CD14-positive monocyte (primary cell): ENCODE measurements around the gene PIK3R1. TPM values are rescaled to one million over a fixed set of nuclear protein-coding genes. Genes with fewer than 3 reads are reported as not detected.

Experiments
- DNase-seq, 3 donors: peaks; one replicate each; pipeline ENCODE4 v3.0.0-alpha.2; 2011 to 2022
- H2AFZ ChIP-seq: 2 replicates; pipeline ENCODE4 v1.6.0; 2012; ENCODE audit warnings: mild to moderate bottlenecking, low read depth, low read length, inconsistent platforms; ENCODE audit not compliant: insufficient read depth, poor library complexity, severe bottlenecking
- H3K27ac ChIP-seq, 2 donors: 1 replicate in 1 of 2; 2 replicates in 1 of 2; pipeline ENCODE4 v1.5.1; 2012 to 2013; ENCODE audit warnings: low read length in 2 of 2, control low read depth in 1 of 2, inconsistent platforms in 1 of 2, low read depth in 1 of 2, mild to moderate bottlenecking in 1 of 2
- H3K27me3 ChIP-seq, 2 donors: one replicate each; pipeline versions ENCODE4 v1.6.0 to v1.6.1; 2011 to 2013; ENCODE audit warnings: low read length in 2 of 2; ENCODE audit not compliant: control insufficient read depth in 2 of 2, insufficient read depth in 2 of 2
- H3K36me3 ChIP-seq, 2 donors: replicated peaks in 1 of 2; 1 replicate in 1 of 2; 2 replicates in 1 of 2; pipeline versions ENCODE4 v1.5.1 to v1.6.1; 2012 to 2013; ENCODE audit warnings: low read length in 2 of 2, control low read depth in 1 of 2, inconsistent platforms in 1 of 2, mild to moderate bottlenecking in 1 of 2; ENCODE audit not compliant: insufficient read depth in 2 of 2, control insufficient read depth in 1 of 2
- H3K4me1 ChIP-seq, 2 donors: 1 replicate in 1 of 2; 2 replicates in 1 of 2; pipeline versions ENCODE4 v1.5.1 to v1.6.1; 2012 to 2013; ENCODE audit warnings: low read length in 2 of 2, control low read depth in 1 of 2, inconsistent platforms in 1 of 2, mild to moderate bottlenecking in 1 of 2, moderate library complexity in 1 of 2; ENCODE audit not compliant: insufficient read depth in 2 of 2, control insufficient read depth in 1 of 2
- H3K4me2 ChIP-seq: replicated peaks from 2 replicates; pipeline ENCODE3; 2012; ENCODE audit warnings: low read length, moderate library complexity, mild to moderate bottlenecking; ENCODE audit not compliant: poor library complexity, severe bottlenecking; ENCODE audit errors: extremely low read depth
- H3K4me3 ChIP-seq, 3 experiments: fragments of 200-600 bp in 1 of 3; sonication (generic) in 1 of 3; replicated peaks in 1 of 3; 1 replicate in 2 of 3; 2 replicates in 1 of 3; pipeline ENCODE4 v1.5.1; 2011 to 2013; ENCODE audit warnings: low read length in 3 of 3, mild to moderate bottlenecking in 3 of 3, control low read depth in 2 of 3, low read depth in 2 of 3, inconsistent platforms in 1 of 3, moderate library complexity in 1 of 3
- H3K79me2 ChIP-seq: 2 replicates; pipeline ENCODE4 v1.6.0; 2012; ENCODE audit warnings: mild to moderate bottlenecking, control low read depth, inconsistent platforms, low read length, moderate library complexity; ENCODE audit not compliant: insufficient read depth
- H3K9ac ChIP-seq: 2 replicates; pipeline ENCODE4 v1.6.0; 2017; ENCODE audit warnings: low read length, mild to moderate bottlenecking; ENCODE audit not compliant: insufficient read depth, poor library complexity, severe bottlenecking
- H3K9me3 ChIP-seq, 2 donors: replicated peaks in 1 of 2; 1 replicate in 1 of 2; 2 replicates in 1 of 2; pipeline versions ENCODE4 v1.5.1 to v1.6.1; 2012 to 2013; ENCODE audit warnings: low read length in 2 of 2, control low read depth in 1 of 2; ENCODE audit not compliant: control insufficient read depth in 1 of 2, insufficient read depth in 1 of 2
- H4K20me1 ChIP-seq: 2 replicates; pipeline ENCODE4 v1.6.0; 2012; ENCODE audit warnings: mild to moderate bottlenecking, low read length, control low read depth, moderate library complexity; ENCODE audit not compliant: insufficient read depth
- H3K27ac Mint-ChIP-seq, 7 donors: one replicate each; pipeline ENCODE4 v1.8.0; 2020; ENCODE audit warnings: mild to moderate bottlenecking in 7 of 7, mixed read lengths in 7 of 7, moderate library complexity in 6 of 7, inconsistent platforms in 2 of 7
- H3K27me3 Mint-ChIP-seq, 3 donors: one replicate each; pipeline ENCODE4 v1.8.0; 2021 to 2022; ENCODE audit warnings: low read depth in 3 of 3, mild to moderate bottlenecking in 3 of 3, mixed read lengths in 3 of 3, moderate library complexity in 3 of 3, inconsistent platforms in 1 of 3
- H3K36me3 Mint-ChIP-seq, 2 donors: one replicate each; pipeline ENCODE4 v1.8.0; 2020; ENCODE audit warnings: mixed read lengths in 2 of 2, inconsistent platforms in 1 of 2, mild to moderate bottlenecking in 1 of 2
- H3K4me1 Mint-ChIP-seq: one replicate; pipeline ENCODE4 v1.8.0; 2020; ENCODE audit warnings: mild to moderate bottlenecking, mixed read lengths
- H3K4me3 Mint-ChIP-seq, 2 donors: one replicate each; pipeline ENCODE4 v1.8.0; 2020; ENCODE audit warnings: mild to moderate bottlenecking in 2 of 2, mixed read lengths in 2 of 2, moderate library complexity in 1 of 2
- H3K9me3 Mint-ChIP-seq, 7 donors: one replicate each; pipeline ENCODE4 v1.8.0; 2020 to 2022; ENCODE audit warnings: mixed read lengths in 7 of 7, mild to moderate bottlenecking in 6 of 7, moderate library complexity in 6 of 7, inconsistent platforms in 2 of 7
- WGBS: methylation state at CpG from one replicate; pipeline ENCODE4 v1.1.5; 2013; ENCODE audit warnings: missing lambda C conversion rate; ENCODE audit not compliant: insufficient coverage; 5-methylcytosine and 5-hydroxymethylcytosine counted together
- intact Hi-C, 2 donors: fragments of 100-400 bp; cut with micrococcal nuclease; formaldehyde crosslinking; loops; one replicate each; pipeline versions ENCODE4 v1.15.0 to v1.15.1; 2023
- polyA plus RNA-seq, 3 donors: library from polyadenylated mRNA; depleted of rRNA in 1 of 3; unstranded in 2 of 3; stranded (reverse) in 1 of 3; fragments of 300-500 nt in 2 of 3; fragments of >200 nt in 1 of 3; fragmentation: Illumina TruSeq in 2 of 3; gene quantifications; 1 replicate in 2 of 3; 2 replicates in 1 of 3; pipeline ENCODE4 v1.2.3, GENCODE V29; 2012 to 2021
- TF ChIP-seq, protein P1 (sequence below): fragments of 200-600 bp; IDR thresholded peaks from one replicate; pipeline ENCODE4 v1.8.0; 2022; ENCODE audit warnings: antibody characterized with exemption, mild to moderate bottlenecking

Gene PIK3R1
- polyA plus RNA-seq, 3 donors, result 9.5 to 25.5 (median 10.5) TPM

DNA sequence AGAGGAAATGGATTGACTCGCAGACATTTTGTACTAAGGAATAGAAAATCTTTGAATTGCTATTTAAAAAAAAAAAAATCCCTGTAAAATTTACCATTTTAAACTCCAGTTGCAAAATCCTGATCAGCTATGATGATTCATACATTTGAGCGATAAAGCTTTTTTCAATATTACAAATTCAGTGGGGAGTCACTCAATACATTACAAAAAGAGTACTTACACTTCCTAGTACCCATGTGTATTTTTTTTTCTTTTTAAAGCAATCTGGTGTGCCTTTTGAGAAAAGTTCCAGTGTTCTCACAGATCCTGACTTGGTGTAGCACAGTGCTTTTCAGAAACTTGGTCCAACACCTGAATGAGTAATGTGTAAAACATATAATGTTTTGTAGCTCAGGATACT is 54.3 kb downstream of the PIK3R1 start:
- Histone ChIP-seq H3K79me2 (peaks cover 93% of the 10 kb centered on the region), H3K9me3 (no peaks in the 10 kb centered on the region), H2AFZ (no peak overlapping the region), H4K20me1 (peaks cover 94% of the 10 kb centered on the region), H3K4me3 (no peak overlapping the region), H3K36me3 (peaks cover 10 to 22% of the 10 kb centered on the region in 2 donors), H3K9ac (no peak overlapping the region), H3K4me2 (no peak overlapping the region), H3K27me3 (no peaks in the 10 kb centered on the region), H3K4me1 (peaks cover 29 to 46% of the 10 kb centered on the region in 2 donors), H3K27ac (peak overlapping the region in 1 of 2 donors; percentile 38)
- TF ChIP-seq, protein P1, sequence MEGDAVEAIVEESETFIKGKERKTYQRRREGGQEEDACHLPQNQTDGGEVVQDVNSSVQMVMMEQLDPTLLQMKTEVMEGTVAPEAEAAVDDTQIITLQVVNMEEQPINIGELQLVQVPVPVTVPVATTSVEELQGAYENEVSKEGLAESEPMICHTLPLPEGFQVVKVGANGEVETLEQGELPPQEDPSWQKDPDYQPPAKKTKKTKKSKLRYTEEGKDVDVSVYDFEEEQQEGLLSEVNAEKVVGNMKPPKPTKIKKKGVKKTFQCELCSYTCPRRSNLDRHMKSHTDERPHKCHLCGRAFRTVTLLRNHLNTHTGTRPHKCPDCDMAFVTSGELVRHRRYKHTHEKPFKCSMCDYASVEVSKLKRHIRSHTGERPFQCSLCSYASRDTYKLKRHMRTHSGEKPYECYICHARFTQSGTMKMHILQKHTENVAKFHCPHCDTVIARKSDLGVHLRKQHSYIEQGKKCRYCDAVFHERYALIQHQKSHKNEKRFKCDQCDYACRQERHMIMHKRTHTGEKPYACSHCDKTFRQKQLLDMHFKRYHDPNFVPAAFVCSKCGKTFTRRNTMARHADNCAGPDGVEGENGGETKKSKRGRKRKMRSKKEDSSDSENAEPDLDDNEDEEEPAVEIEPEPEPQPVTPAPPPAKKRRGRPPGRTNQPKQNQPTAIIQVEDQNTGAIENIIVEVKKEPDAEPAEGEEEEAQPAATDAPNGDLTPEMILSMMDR, result no peak
- Mint-ChIP-seq H3K4me3 (no peak overlapping the region), H3K27ac (peak overlapping the region in 1 of 7 donors; percentile 54), H3K4me1 (peaks cover 50% of the 10 kb centered on the region), H3K36me3 (peaks cover 20 to 22% of the 10 kb centered on the region in 2 donors), H3K9me3 (no peaks in the 10 kb centered on the region), H3K27me3 (no peaks in the 10 kb centered on the region)
- no CpG with 5 or more reads among the region's 2 CpGs for WGBS
- intact Hi-C loops, result loop anchor here in 1 of 2 donors (5.0 kb wide), 1 partner anchor 1023 kb away; no protein-coding TSS in a partner anchor
- DNase-seq, result no peak

- Mint-ChIP-seq H3K4me1 (peaks cover 43% of the 10 kb centered on the region), H3K27ac (peak overlapping the region in 4 of 7 donors; percentile 22 to 54 (median 30)), H3K36me3 (peaks cover 25 to 27% of the 10 kb centered on the region in 2 donors), H3K9me3 (no peaks in the 10 kb centered on the region), H3K4me3 (no peak overlapping the region), H3K27me3 (no peaks in the 10 kb centered on the region)
- no peak overlapping the region for H3K4me3 ChIP-seq
- H4K20me1 ChIP-seq, result peaks cover 88% of the 10 kb centered on the region
- H3K9ac ChIP-seq, result no peak overlapping the region
- H3K27ac ChIP-seq, result peak overlapping the region in 1 of 2 donors; percentile 38
- H2AFZ ChIP-seq, result no peak overlapping the region
- no peaks in the 10 kb centered on the region for H3K27me3 ChIP-seq
- H3K79me2 ChIP-seq, result peaks cover 86% of the 10 kb centered on the region
- intact Hi-C loops, result loop anchor here in 1 of 2 donors (5.0 kb wide), 1 partner anchor 1023 kb away; no protein-coding TSS in a partner anchor
- H3K9me3 ChIP-seq, result no peaks in the 10 kb centered on the region
- H3K4me1 ChIP-seq, result peaks cover 27 to 39% of the 10 kb centered on the region in 2 donors
- DNase-seq, result no peak
- no peak overlapping the region for H3K4me2 ChIP-seq
- H3K36me3 ChIP-seq, result peaks cover 15 to 28% of the 10 kb centered on the region in 2 donors
- TF ChIP-seq, protein P1, result no peak
Measured at GRCh38 chr5:68270399-68270975, 54.9 kb downstream of the PIK3R1 start.
